ENCODE results near the gene LCT. TPM values are rescaled to one million over a fixed set of nuclear protein-coding genes. Genes with fewer than 3 reads are reported as not detected.

The LCT gene
- total and polyA plus RNA-seq, 2 of the 13 experiments (the other 11 are each of a cell fraction or from before 2014, with no cell fraction given), result not detected

DNA sequence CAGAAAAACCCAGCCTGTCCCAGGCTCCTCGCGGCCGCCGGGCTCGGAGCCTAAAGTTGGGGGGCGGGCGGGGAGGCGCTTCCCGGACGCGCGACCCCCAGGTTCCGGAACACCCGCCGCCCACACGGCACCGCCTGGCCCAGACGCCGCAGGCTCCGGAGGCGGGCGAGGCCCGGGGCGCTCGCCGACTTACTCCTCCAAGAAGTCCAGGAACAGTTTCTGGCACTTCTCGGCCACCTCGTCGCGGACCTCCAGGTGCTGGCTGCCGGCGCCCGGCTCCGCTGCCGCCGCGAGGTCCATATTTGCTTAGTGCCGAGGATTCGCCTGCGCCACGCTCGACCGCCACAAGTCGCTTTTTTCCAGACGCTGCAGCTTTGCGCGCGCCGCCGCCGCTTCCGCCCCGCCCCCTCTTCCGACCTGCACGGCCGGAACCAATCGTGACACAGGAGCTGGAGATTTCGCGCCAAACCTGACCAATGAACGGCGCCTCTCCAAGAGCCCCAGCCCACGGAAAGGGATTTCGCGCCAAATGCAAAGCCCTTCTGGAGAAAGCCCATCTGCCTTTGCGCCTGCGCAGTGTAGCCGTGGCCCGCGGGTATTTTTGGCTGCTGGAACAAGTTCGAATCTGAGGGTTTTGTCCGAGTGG is 39.2 kb upstream of the LCT start, which contains the start of gene MCM6 (continued):
- TF ChIP-seq TOPORS (CRISPR knock-in tag; IDR thresholded peaks at IDR 0.05) (peak; percentile 91; the same call in 1 of the 2 replicates), THYN1 (CRISPR knock-in tag; IDR thresholded peaks at IDR 0.05; ENCODE audit: borderline replicate concordance, low read depth) (no peak), ARID2 (CRISPR knock-in tag; IDR thresholded peaks at IDR 0.05; ENCODE audit: borderline replicate concordance) (peak; percentile 73; the same call in 1 of the 2 replicates), HNF4G (IDR thresholded peaks at IDR 0.05; ENCODE audit: borderline replicate concordance, low read depth, low read length) (no peak), HNF4G (CRISPR knock-in tag; IDR thresholded peaks at IDR 0.05; ENCODE audit: borderline replicate concordance, low read depth) (no peak), ZNF253 (CRISPR knock-in tag; IDR thresholded peaks at IDR 0.05; ENCODE audit: borderline replicate concordance) (no peak), PRPF4 (IDR thresholded peaks at IDR 0.05; ENCODE audit: low read depth, low read length, poor library complexity, severe bottlenecking) (no peak), FLYWCH1 (CRISPR knock-in tag; IDR thresholded peaks at IDR 0.05) (no peak), MTA3 (CRISPR knock-in tag; IDR thresholded peaks at IDR 0.05) (no peak), ZNF296 (CRISPR knock-in tag; conservative IDR thresholded peaks at IDR 0.05) (no peak), NFKBIZ (CRISPR knock-in tag; IDR thresholded peaks at IDR 0.05) (no peak), GTF3A (CRISPR knock-in tag; conservative IDR thresholded peaks at IDR 0.05) (no peak), ZNF382 (CRISPR knock-in tag; IDR thresholded peaks at IDR 0.05; ENCODE audit: borderline replicate concordance) (no peak), NKX3-1 (CRISPR knock-in tag; IDR thresholded peaks at IDR 0.05) (peak; percentile 92), TSC22D2 (CRISPR knock-in tag; IDR thresholded peaks at IDR 0.05; ENCODE audit: borderline replicate concordance) (peak; percentile 74; the same call in 1 of the 2 replicates), CAMTA2 (CRISPR knock-in tag; IDR thresholded peaks at IDR 0.05; ENCODE audit: borderline replicate concordance) (no peak), MXD4 (CRISPR knock-in tag; IDR thresholded peaks at IDR 0.05) (0 out of 2 replicates have a peak, but pooled peaks have one; percentile 71), KMT2B (CRISPR knock-in tag; IDR thresholded peaks at IDR 0.05) (peak; percentile 82), FIP1L1 (IDR thresholded peaks at IDR 0.05; ENCODE audit: borderline replicate concordance, insufficient read depth, low read depth, low read length) (no peak)
- TF ChIP-seq, protein P1, sequence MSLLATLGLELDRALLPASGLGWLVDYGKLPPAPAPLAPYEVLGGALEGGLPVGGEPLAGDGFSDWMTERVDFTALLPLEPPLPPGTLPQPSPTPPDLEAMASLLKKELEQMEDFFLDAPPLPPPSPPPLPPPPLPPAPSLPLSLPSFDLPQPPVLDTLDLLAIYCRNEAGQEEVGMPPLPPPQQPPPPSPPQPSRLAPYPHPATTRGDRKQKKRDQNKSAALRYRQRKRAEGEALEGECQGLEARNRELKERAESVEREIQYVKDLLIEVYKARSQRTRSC (CRISPR knock-in tag; IDR thresholded peaks at IDR 0.05; ENCODE audit: low read depth), result no peak
- TF ChIP-seq, protein P2, sequence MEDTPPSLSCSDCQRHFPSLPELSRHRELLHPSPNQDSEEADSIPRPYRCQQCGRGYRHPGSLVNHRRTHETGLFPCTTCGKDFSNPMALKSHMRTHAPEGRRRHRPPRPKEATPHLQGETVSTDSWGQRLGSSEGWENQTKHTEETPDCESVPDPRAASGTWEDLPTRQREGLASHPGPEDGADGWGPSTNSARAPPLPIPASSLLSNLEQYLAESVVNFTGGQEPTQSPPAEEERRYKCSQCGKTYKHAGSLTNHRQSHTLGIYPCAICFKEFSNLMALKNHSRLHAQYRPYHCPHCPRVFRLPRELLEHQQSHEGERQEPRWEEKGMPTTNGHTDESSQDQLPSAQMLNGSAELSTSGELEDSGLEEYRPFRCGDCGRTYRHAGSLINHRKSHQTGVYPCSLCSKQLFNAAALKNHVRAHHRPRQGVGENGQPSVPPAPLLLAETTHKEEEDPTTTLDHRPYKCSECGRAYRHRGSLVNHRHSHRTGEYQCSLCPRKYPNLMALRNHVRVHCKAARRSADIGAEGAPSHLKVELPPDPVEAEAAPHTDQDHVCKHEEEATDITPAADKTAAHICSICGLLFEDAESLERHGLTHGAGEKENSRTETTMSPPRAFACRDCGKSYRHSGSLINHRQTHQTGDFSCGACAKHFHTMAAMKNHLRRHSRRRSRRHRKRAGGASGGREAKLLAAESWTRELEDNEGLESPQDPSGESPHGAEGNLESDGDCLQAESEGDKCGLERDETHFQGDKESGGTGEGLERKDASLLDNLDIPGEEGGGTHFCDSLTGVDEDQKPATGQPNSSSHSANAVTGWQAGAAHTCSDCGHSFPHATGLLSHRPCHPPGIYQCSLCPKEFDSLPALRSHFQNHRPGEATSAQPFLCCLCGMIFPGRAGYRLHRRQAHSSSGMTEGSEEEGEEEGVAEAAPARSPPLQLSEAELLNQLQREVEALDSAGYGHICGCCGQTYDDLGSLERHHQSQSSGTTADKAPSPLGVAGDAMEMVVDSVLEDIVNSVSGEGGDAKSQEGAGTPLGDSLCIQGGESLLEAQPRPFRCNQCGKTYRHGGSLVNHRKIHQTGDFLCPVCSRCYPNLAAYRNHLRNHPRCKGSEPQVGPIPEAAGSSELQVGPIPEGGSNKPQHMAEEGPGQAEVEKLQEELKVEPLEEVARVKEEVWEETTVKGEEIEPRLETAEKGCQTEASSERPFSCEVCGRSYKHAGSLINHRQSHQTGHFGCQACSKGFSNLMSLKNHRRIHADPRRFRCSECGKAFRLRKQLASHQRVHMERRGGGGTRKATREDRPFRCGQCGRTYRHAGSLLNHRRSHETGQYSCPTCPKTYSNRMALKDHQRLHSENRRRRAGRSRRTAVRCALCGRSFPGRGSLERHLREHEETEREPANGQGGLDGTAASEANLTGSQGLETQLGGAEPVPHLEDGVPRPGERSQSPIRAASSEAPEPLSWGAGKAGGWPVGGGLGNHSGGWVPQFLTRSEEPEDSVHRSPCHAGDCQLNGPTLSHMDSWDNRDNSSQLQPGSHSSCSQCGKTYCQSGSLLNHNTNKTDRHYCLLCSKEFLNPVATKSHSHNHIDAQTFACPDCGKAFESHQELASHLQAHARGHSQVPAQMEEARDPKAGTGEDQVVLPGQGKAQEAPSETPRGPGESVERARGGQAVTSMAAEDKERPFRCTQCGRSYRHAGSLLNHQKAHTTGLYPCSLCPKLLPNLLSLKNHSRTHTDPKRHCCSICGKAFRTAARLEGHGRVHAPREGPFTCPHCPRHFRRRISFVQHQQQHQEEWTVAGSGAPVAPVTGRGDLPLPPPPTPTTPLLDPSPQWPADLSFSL (CRISPR knock-in tag; IDR thresholded peaks at IDR 0.05), result no peak
- TF ChIP-seq, protein P3, sequence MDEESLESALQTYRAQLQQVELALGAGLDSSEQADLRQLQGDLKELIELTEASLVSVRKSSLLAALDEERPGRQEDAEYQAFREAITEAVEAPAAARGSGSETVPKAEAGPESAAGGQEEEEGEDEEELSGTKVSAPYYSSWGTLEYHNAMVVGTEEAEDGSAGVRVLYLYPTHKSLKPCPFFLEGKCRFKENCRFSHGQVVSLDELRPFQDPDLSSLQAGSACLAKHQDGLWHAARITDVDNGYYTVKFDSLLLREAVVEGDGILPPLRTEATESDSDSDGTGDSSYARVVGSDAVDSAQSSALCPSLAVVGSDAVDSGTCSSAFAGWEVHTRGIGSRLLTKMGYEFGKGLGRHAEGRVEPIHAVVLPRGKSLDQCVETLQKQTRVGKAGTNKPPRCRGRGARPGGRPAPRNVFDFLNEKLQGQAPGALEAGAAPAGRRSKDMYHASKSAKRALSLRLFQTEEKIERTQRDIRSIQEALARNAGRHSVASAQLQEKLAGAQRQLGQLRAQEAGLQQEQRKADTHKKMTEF (CRISPR knock-in tag; IDR thresholded peaks at IDR 0.05), result 0 out of 2 replicates have a peak, but pooled peaks have one; percentile 24

Data from HepG2 (cell line).